Measurements from ENCODE around the gene GTPBP3. TPM values are rescaled to one million over a fixed set of nuclear protein-coding genes. Genes with fewer than 3 reads are reported as not detected.

GTPBP3 gene
- total RNA-seq, 1 experiment from 2014 or later = 62.9 TPM

DNA sequence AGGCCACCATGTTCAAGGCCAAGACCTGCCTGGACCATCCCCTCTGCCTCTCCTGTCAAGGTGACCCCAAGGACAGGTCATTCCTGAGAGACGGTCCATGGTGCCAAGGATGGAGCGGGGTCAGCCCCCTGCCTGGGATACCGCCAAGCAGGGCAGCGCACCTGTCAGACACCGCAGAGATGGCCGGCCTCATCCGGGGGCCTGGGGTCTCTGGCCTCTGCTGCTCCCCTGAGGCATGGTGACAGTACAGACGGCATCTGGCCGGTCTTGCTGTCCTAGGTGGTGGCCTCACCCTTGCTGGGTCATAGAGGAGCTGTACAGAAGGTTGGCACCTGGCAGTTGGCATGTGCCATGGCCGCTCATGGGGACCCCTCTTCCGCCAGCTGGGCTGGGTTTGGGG is 16.9 kb upstream of the GTPBP3 start:
- Mint-ChIP-seq H3K9me3 (no peaks in the 10 kb centered on the region), H3K4me1 (peaks cover 3% of the 10 kb centered on the region in 2 experiments; a peak in 2 of 4 replicates), H3K27ac (no peak overlapping the region), H3K27me3 (ENCODE audit: low read depth) (peaks cover 2% of the 10 kb centered on the region; the same call in 1 of the 2 replicates), H3K4me3 (no peak overlapping the region), H3K36me3 (ENCODE audit: insufficient read depth in 1 of 3, low read depth in 3 of 3) (peaks cover 21 to 53% (median 36%) of the 10 kb centered on the region in 3 experiments; a peak in 6 of 7 replicates)
- no peak for DNase-seq
- H3K9me3 ChIP-seq (ENCODE audit: control insufficient read depth, low read depth, low read length) = no peaks in the 10 kb centered on the region
- H2BK120ac ChIP-seq (ENCODE audit: low read depth, low read length, poor library complexity, severe bottlenecking) = no peak overlapping the region
- no peak overlapping the region for H3K9ac ChIP-seq (ENCODE audit: extremely low read depth, insufficient read length, low read length)
- TF ChIP-seq, protein P1, sequence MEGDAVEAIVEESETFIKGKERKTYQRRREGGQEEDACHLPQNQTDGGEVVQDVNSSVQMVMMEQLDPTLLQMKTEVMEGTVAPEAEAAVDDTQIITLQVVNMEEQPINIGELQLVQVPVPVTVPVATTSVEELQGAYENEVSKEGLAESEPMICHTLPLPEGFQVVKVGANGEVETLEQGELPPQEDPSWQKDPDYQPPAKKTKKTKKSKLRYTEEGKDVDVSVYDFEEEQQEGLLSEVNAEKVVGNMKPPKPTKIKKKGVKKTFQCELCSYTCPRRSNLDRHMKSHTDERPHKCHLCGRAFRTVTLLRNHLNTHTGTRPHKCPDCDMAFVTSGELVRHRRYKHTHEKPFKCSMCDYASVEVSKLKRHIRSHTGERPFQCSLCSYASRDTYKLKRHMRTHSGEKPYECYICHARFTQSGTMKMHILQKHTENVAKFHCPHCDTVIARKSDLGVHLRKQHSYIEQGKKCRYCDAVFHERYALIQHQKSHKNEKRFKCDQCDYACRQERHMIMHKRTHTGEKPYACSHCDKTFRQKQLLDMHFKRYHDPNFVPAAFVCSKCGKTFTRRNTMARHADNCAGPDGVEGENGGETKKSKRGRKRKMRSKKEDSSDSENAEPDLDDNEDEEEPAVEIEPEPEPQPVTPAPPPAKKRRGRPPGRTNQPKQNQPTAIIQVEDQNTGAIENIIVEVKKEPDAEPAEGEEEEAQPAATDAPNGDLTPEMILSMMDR (conservative IDR thresholded peaks at IDR 0.05) = no peak
- H2BK5ac ChIP-seq (ENCODE audit: insufficient read length, low read length) = no peak overlapping the region
- H3K23ac ChIP-seq (ENCODE audit: insufficient read length, low read depth, low read length) = no peak overlapping the region
- H3K14ac ChIP-seq (ENCODE audit: insufficient read depth, low read length) = no peak overlapping the region
- H4K5ac ChIP-seq (ENCODE audit: insufficient read length, low read depth, low read length) = no peak overlapping the region
- H2AFZ ChIP-seq (ENCODE audit: low read length) = no peak overlapping the region
- H2BK20ac ChIP-seq (ENCODE audit: low read depth, low read length, poor library complexity, severe bottlenecking) = no peak overlapping the region
- H3K27ac ChIP-seq (ENCODE audit: insufficient read length, low read depth, low read length) = no peak overlapping the region
- H2BK15ac ChIP-seq (ENCODE audit: low read depth, low read length) = no peak overlapping the region
- no peaks in the 10 kb centered on the region for H3K79me1 ChIP-seq (ENCODE audit: insufficient read depth, low read depth, low read length, poor library complexity, severe bottlenecking)
- no peak overlapping the region for H2BK12ac ChIP-seq (ENCODE audit: insufficient read length, low read depth, low read length)
- no peak overlapping the region for H3K4me2 ChIP-seq (ENCODE audit: insufficient read depth, insufficient read length, low read length)
- H3K79me2 ChIP-seq (ENCODE audit: insufficient read depth, low read length) = no peaks in the 10 kb centered on the region
- no peak overlapping the region for H2AK5ac ChIP-seq (ENCODE audit: insufficient read length, low read length)
- H3K4me1 ChIP-seq (ENCODE audit: insufficient read depth, low read length) = no peaks in the 10 kb centered on the region
- no peak overlapping the region for H3T11ph ChIP-seq (ENCODE audit: low read length)
- no peaks in the 10 kb centered on the region for H4K20me1 ChIP-seq (ENCODE audit: control insufficient read depth, insufficient read depth, insufficient read length)
- no peaks in the 10 kb centered on the region for H3K27me3 ChIP-seq (ENCODE audit: insufficient read depth, low read length)
- H3K56ac ChIP-seq (ENCODE audit: insufficient read length, low read depth, low read length) = no peak overlapping the region
- no peaks in the 10 kb centered on the region for H3K23me2 ChIP-seq (ENCODE audit: insufficient read length, low read depth, low read length, poor library complexity, severe bottlenecking)
- WGBS (ENCODE audit: extremely low coverage, insufficient read length, low lambda C conversion rate) = no CpG with 5 or more reads among the region's 11 CpGs
- no peak overlapping the region for H4K91ac ChIP-seq (ENCODE audit: insufficient read length, low read depth, low read length)
- no peak overlapping the region for H4K8ac ChIP-seq (replicated peaks; ENCODE audit: insufficient read length, low read depth, low read length)
- H3K4ac ChIP-seq (ENCODE audit: low read depth, low read length) = no peak overlapping the region
- no peak overlapping the region for H3K18ac ChIP-seq (ENCODE audit: insufficient read length, low read depth, low read length)

Data from H9 (cell line).